ENCODE data around the gene RCN2.

RCN2 gene

GRCh38 chr15:76994496-76994895 is 62.9 kb downstream of the RCN2 start:
- no peak for DNase-seq (ENCODE audit: low read depth in 2 of 2)

- peak; percentile 41 to 46 for DNase-seq (ENCODE audit: low read depth in 2 of 2)
These were observed 63.7 kb downstream of the RCN2 start, which contains the start of gene PSTPIP1 for GRCh38 chr15:76994971-76995945. Gene PSTPIP1 (plus strand): TSS chr15:76995126. CDS start chr15:76995574, 448 bp downstream.

- no peak for DNase-seq (ENCODE audit: low read depth in 2 of 2)
These were observed 64.6 kb downstream of the RCN2 start for GRCh38 chr15:76996076-76996525.

- peak; percentile 49 to 56 for DNase-seq (ENCODE audit: low read depth in 2 of 2)
These were observed 65.2 kb downstream of the RCN2 start for GRCh38 chr15:76996526-76997401.

GRCh38 chr15:76998663-76999285 is 67.2 kb downstream of the RCN2 start:
- no peak for DNase-seq (ENCODE audit: low read depth in 2 of 2)

- no peak for DNase-seq (ENCODE audit: low read depth in 2 of 2)
These were observed 68.4 kb downstream of the RCN2 start for GRCh38 chr15:76999996-77000395.

- DNase-seq (ENCODE audit: low read depth in 2 of 2): no peak
These were observed 69.8 kb downstream of the RCN2 start for GRCh38 chr15:77001351-77001750.

- DNase-seq (ENCODE audit: low read depth in 2 of 2): no peak
These were observed 70.4 kb downstream of the RCN2 start for GRCh38 chr15:77001966-77002365.

- DNase-seq (ENCODE audit: low read depth in 2 of 2): no peak
These were observed 70.9 kb downstream of the RCN2 start for GRCh38 chr15:77002436-77002835.

GRCh38 chr15:77002954-77003912 is 71.7 kb downstream of the RCN2 start:
- DNase-seq (ENCODE audit: low read depth in 2 of 2): peak; percentile 59 to 63
